HG02678 (cell line): Measurements from ENCODE around the gene ABCG8.

Experiments
- ATAC-seq: cut with Tn5 transposase; IDR thresholded peaks from one replicate; pipeline ENCODE4 v1.9.1; 2021; ENCODE audit warnings: mild to moderate bottlenecking, moderate library complexity; ENCODE audit not compliant: unreplicated experiment

The ABCG8 gene

DNA sequence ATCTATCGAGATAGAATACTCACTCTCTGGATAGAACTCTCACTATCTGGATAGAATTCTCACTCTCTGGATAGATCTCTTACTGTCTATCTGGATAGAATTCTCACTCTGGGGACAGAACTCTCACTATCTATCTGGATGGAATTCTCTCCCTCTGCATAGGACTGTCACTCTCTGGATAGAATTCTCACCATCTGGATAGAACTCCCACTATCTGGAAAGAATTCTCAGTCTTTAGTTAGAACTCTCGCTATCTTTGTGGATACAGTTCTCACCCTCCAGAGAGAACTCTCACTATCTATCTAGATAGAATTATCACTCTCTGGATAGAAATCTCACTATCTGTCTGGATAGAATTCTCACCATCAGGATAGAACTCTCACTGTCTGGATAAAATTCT is 16.5 kb downstream of the ABCG8 start:
- ATAC-seq, result no peak

- ATAC-seq, result no peak
Observed at GRCh38 chr2:43872151-43872550, 33.4 kb downstream of the ABCG8 start.

DNA sequence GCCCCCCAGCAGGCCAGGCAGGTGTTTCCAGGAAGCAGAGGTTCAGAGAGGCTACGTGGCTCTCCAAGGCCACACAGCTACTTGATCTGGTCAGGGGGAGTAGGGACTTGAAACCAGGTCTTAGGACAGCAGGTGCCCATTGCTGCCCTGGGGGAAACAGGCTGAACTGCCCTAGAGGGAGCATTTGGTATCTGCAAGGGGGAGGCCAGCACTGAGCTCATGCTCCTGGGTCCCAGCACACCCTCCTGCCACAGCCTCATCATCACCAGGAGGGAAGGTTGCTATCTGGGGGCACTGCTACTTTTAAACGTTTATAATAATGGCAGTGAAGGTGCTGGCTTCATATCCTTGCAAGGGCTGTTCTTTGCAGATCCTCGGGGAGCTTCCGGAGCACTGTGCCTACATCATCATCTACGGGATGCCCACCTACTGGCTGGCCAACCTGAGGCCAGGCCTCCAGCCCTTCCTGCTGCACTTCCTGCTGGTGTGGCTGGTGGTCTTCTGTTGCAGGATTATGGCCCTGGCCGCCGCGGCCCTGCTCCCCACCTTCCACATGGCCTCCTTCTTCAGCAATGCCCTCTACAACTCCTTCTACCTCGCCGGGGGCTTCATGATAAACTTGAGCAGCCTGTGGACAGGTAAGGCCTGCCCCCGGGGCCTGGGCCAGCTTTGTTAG is 36.1 kb downstream of the ABCG8 start:
- no peak for ATAC-seq

- peak; percentile 90 for ATAC-seq
Observed at GRCh38 chr2:43877782-43878464, 39.2 kb downstream of the ABCG8 start.

DNA sequence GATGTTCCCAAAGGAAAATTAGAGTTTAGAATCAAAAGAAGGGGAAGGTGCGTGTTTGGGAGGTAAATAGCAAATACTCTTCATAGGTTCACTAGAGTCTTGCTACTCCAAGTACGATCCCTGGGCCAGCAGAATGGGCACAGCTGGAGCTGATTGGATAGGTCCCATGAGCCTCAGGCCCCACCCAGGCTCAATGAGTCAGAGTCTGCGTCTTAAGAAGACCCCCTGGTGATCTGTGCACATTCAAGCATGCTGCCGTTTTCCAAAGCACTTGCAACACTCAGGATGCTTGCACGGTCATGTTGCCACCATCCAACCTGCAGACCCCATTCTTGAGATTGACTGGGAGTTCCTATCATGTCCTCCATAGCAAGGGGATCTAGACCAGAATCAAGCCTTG is 40.5 kb downstream of the ABCG8 start:
- ATAC-seq, result no peak

- no peak for ATAC-seq
Observed at GRCh38 chr2:43880471-43880870, 41.7 kb downstream of the ABCG8 start.

- ATAC-seq, result no peak
Observed at GRCh38 chr2:43880952-43881351, 42.2 kb downstream of the ABCG8 start.

GRCh38 chr2:43882312-43882711 is 43.5 kb downstream of the ABCG8 start:
- ATAC-seq, result no peak

GRCh38 chr2:43884689-43885088 is 45.9 kb downstream of the ABCG8 start:
- no peak for ATAC-seq

- no peak for ATAC-seq
Observed at GRCh38 chr2:43885132-43885632, 46.4 kb downstream of the ABCG8 start.

GRCh38 chr2:43887176-43887575 is 48.4 kb downstream of the ABCG8 start:
- no peak for ATAC-seq

GRCh38 chr2:43889416-43889815 is 50.6 kb downstream of the ABCG8 start:
- ATAC-seq, result no peak

- ATAC-seq, result no peak
Observed at GRCh38 chr2:43890855-43891254, 52.1 kb downstream of the ABCG8 start.

- no peak for ATAC-seq
Observed at GRCh38 chr2:43894743-43895142, 56.0 kb downstream of the ABCG8 start.

DNA sequence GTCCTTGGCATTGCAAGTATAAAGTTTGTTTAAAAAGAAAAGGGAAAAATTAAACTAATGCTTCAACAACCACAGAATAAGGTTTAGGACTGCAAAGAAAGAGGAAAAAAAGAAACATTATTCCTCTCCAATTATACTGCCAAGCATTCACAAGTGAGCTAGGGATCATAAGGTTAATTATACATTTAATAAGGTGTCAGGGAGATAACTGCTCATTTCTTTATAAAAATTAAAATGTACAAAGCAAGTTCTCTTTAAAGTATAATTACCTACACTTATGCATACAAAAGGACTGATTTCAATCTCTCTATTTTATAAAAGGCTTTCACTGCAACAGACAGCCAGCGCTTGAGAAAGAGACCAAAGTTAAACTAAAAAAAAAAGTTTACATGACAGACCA is 58.1 kb downstream of the ABCG8 start:
- ATAC-seq, result no peak

GRCh38 chr2:43897492-43897891 is 58.7 kb downstream of the ABCG8 start:
- no peak for ATAC-seq

- no peak for ATAC-seq
Observed at GRCh38 chr2:43898134-43898837, 59.5 kb downstream of the ABCG8 start.

- no peak for ATAC-seq
Observed at GRCh38 chr2:43898838-43899346, 60.1 kb downstream of the ABCG8 start.

DNA sequence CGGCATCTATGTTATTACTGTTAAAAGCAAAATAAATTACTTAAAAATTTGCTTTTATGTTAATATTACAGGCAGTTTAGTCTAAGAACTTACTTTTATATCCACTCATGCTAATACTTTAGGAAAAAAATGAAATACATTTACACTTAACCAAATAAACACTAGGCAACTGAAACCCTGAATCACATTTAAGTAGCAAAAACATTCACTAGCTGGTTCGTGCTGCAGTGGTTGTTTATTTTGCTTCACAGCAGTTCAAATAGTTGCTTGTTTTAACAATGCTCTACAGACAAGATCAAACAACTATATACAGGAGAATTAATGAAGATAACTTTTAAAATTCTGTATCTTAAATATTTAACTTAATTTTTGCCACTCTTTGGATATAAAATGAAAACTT is 60.8 kb downstream of the ABCG8 start:
- no peak for ATAC-seq

GRCh38 chr2:43905371-43905803 is 66.6 kb downstream of the ABCG8 start:
- ATAC-seq, result no peak

GRCh38 chr2:43905871-43906270 is 67.1 kb downstream of the ABCG8 start:
- no peak for ATAC-seq
